IPS DF 6.9 (cell line): ENCODE data around the gene BIRC2.
"Not testable (repeated sequence)": the region's sequence is repeated elsewhere in the genome, so short reads cannot be mapped to it uniquely, and the experiment has no call there.

ENCODE experiments used
- DNase-seq: peaks from one replicate; pipeline ENCODE4 v3.0.0-alpha.2; 2013; ENCODE audit warnings: low read depth, low spot score
- H3K27ac ChIP-seq: one replicate; pipeline ENCODE4 v1.5.1; 2013; ENCODE audit warnings: low read length, control low read depth
- H3K27me3 ChIP-seq: 2 replicates; pipeline ENCODE4 v1.6.1; 2013; ENCODE audit warnings: mild to moderate bottlenecking, low read length; ENCODE audit not compliant: control insufficient read depth, insufficient read depth
- H3K36me3 ChIP-seq: 2 replicates; pipeline ENCODE4 v1.6.1; 2013; ENCODE audit warnings: low read length; ENCODE audit not compliant: control insufficient read depth, insufficient read depth
- H3K4me1 ChIP-seq: 2 replicates; pipeline ENCODE4 v1.6.1; 2013; ENCODE audit warnings: low read length; ENCODE audit not compliant: control insufficient read depth, insufficient read depth
- H3K4me3 ChIP-seq: 2 replicates; pipeline ENCODE4 v1.5.1; 2013; ENCODE audit warnings: mild to moderate bottlenecking, low read length
- H3K9me3 ChIP-seq: 2 replicates; pipeline ENCODE4 v1.6.1; 2013; ENCODE audit warnings: low read length, inconsistent platforms; ENCODE audit not compliant: control insufficient read depth, insufficient read depth
- WGBS: extraction: QIAGEN DNeasy Blood & Tissue Kit; methylation state at CpG from one replicate; pipeline ENCODE4 v1.1.7; 2013; ENCODE audit warnings: mixed read lengths, missing lambda C conversion rate; ENCODE audit not compliant: insufficient read length, insufficient coverage; 5-methylcytosine and 5-hydroxymethylcytosine counted together

The BIRC2 gene

DNA sequence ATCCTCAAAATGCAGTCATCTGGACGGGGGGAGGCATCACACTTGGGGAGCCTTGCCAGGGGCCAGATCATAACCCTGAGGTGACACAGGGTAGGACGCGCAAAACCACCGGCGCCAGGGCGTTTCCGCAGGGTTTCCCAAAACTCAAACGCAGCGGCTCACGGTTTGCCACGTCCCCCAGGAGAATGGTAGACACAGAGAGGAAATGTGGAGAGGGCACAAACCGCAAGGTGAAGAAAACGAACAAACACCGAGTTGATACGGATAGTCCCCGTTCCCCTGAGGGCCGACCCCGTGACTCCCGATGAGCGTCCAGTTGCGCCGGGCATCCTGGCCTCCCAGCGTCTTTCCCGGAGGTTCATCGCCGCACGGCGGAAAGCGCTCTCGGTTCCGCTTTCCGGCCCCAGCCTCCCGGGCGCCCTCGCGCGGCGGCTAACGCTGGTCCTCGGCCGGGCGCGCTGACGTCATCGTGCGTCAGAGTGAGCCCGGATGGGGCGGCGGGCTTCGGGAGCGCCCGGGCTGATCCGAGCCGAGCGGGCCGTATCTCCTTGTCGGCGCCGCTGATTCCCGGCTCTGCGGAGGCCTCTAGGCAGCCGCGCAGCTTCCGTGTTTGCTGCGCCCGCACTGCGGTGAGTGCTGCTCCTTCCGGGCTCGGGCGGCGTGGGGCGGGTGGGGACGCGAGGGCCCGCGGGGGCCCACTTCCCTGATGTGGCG lies at the start of gene BIRC2:
Gene BIRC2, plus strand, starts transcription at position 467 of the 714 bp plus-strand sequence. CDS start 2,641 bp downstream, outside the sequence.
- Histone ChIP-seq H3K4me1 (peaks cover 1% of the 10 kb centered on the region; the same call in 1 of the 2 replicates), H3K4me3 (peak within 1 kb of the TSS; percentile 71), H3K27me3 (no peaks in the 10 kb centered on the region), H3K27ac (no peak within 1 kb of the TSS), H3K9me3 (no peaks in the 10 kb centered on the region), H3K36me3 (no peaks in the 10 kb centered on the region)
- DNase-seq = peak; percentile 70
- WGBS = no CpG with 5 or more reads among the region's 77 CpGs

DNA sequence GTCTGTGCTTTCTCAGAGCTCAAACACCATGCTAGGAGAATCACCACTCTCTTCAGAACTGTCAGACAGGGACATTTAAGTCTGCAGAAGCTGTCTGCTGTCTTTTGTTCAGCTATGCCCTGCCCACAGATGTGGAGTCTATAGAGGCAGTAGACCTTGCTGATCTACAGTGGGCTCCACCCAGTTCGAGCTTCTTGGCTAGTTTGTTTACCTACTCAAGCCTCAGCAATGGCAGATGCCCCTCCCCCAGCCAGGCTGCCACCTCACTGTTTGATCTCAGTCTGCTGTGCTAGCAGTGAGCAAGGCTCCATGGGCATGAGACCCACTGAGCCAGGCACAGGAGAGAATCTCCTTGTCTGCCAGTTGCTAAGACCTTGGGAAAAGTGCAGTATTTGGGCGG lies 46.2 kb upstream of the BIRC2 start:
- H3K36me3 ChIP-seq, H3K9me3 ChIP-seq, H3K27ac ChIP-seq, DNase-seq, H3K27me3 ChIP-seq, H3K4me1 ChIP-seq, H3K4me3 ChIP-seq: not testable (repeated sequence)
- no CpG with 5 or more reads among the region's 2 CpGs for WGBS

DNA sequence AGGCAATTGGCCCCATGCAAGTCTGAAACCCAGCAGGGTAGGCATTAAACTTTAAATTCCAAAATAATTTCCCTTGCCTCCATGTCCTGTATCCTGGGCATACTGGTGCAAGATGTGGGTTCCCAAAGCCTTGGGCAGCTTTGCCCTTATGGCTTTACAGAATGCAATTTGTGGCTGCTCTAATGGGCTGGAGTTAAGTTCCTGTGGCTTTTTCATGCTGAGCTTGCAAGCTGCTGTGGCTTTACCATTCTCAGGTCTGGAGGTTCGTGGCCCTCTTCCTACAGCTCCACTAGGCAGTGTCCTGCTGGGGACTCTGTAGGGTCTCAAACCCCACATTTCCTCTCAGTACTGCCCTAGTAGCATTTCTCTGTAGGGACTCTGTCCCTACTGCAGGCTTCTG lies 44.8 kb upstream of the BIRC2 start:
- no peaks in the 10 kb centered on the region for H3K27me3 ChIP-seq
- DNase-seq = no peak
- no peak overlapping the region for H3K27ac ChIP-seq

DNA sequence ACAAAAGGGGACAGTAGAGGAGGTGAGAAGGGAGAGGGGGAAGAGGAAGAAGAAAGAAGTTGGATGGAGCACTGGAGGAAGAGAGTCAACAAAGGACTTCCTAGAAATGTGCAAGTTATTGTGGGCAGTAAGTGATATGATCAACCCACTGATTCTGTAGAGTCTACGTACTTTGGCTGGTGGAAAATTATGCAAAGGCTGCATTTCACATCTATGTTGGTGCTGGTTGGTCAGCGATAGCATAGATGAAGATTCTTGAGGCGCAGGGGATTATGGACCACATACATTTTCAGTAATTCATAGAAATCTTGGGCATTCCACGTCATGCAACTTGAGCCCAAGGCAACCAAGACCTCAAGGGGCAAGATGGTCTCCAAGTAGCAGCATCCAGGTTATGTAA lies 42.3 kb upstream of the BIRC2 start:
- Histone ChIP-seq H3K4me3 (no peak overlapping the region), H3K27me3 (no peaks in the 10 kb centered on the region), H3K9me3 (peaks cover 1% of the 10 kb centered on the region; the same call in 1 of the 2 replicates), H3K36me3 (no peaks in the 10 kb centered on the region), H3K4me1 (peaks cover 2% of the 10 kb centered on the region; the same call in 1 of the 2 replicates), H3K27ac (no peak overlapping the region)
- no peak for DNase-seq
- WGBS = no CpG with 5 or more reads among the region's 4 CpGs

More for the DNA sequence above, 44.8 kb upstream of the BIRC2 start:
- no peaks in the 10 kb centered on the region for H3K36me3 ChIP-seq
- H3K4me1 ChIP-seq = peaks cover 1% of the 10 kb centered on the region; the same call in 1 of the 2 replicates
- no peak overlapping the region for H3K4me3 ChIP-seq
- H3K9me3 ChIP-seq = peaks cover 1% of the 10 kb centered on the region; the same call in 1 of the 2 replicates
- no CpG with 5 or more reads among the region's 1 CpG for WGBS

DNA sequence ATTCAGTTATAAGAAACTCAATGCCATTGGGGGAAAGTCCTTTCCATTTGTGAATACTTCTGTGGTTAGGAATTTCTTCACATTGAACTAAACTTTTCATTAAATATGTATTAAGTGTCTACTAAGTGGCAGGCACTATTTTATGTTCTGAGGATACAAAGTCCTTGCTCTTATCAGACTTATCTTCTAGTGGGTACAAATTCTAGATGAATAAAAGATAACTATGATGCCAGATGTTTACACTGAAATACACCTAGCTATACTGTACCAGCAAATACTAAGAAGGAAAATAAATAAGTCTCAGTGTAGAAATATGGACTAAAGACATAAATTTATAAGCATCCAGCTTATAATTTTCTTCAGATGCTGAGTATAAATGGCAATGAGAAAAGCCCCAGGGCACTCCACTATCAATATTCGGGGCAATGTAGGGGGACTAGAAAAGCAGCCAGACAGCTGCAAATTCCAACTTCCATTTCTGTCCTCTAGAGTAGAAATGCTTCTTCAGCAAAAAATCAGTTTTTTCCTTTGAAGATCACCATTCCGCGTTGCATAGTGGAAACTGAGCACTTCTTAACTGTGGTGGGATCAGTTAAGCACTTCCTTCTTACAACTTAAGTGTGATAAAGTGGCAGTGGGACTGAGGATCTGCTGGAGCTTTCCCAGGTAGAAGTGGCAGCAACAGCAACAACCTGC lies 41.5 kb upstream of the BIRC2 start:
- no CpG with 5 or more reads among the region's 3 CpGs for WGBS

DNA sequence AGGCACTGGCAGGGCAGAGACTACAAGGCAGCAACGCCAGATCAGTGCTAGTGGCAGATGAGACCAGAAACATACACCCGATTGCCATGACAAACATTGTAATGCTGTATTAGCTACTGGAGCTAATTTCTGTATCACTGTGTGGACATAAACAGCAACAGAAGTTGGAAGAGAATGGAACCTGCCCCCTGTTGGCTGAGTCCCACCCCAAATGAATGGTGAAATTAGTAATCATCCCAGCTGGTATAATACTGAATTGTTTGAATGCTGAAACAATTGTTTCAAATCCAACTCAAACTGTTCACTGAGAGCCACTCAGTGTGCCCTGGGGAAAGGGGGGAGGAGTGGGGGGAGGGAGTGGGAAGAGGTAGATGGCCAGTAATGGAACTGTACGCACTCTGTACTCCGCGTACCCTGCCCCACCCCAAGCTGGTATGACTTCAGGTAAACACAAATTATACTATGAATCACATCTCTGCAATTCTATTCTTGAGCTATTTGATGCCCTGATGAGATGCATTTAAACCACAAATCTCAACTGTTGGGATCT lies 40.9 kb upstream of the BIRC2 start:
- no peaks in the 10 kb centered on the region for H3K36me3 ChIP-seq
- no peak overlapping the region for H3K4me3 ChIP-seq
- no CpG with 5 or more reads among the region's 5 CpGs for WGBS
- no peaks in the 10 kb centered on the region for H3K27me3 ChIP-seq
- no peak for DNase-seq
- H3K27ac ChIP-seq = no peak overlapping the region
- H3K9me3 ChIP-seq = peaks cover 1% of the 10 kb centered on the region; the same call in 1 of the 2 replicates
- peaks cover 2% of the 10 kb centered on the region; the same call in 1 of the 2 replicates for H3K4me1 ChIP-seq

More for the DNA sequence above, 41.5 kb upstream of the BIRC2 start:
- H3K9me3 ChIP-seq = peaks cover 1% of the 10 kb centered on the region; the same call in 1 of the 2 replicates
- no peak for DNase-seq
- H3K27ac ChIP-seq = no peak overlapping the region
- H3K4me1 ChIP-seq = peaks cover 2% of the 10 kb centered on the region; the same call in 1 of the 2 replicates
- no peaks in the 10 kb centered on the region for H3K27me3 ChIP-seq
- H3K36me3 ChIP-seq = no peaks in the 10 kb centered on the region
- no peak overlapping the region for H3K4me3 ChIP-seq

DNA sequence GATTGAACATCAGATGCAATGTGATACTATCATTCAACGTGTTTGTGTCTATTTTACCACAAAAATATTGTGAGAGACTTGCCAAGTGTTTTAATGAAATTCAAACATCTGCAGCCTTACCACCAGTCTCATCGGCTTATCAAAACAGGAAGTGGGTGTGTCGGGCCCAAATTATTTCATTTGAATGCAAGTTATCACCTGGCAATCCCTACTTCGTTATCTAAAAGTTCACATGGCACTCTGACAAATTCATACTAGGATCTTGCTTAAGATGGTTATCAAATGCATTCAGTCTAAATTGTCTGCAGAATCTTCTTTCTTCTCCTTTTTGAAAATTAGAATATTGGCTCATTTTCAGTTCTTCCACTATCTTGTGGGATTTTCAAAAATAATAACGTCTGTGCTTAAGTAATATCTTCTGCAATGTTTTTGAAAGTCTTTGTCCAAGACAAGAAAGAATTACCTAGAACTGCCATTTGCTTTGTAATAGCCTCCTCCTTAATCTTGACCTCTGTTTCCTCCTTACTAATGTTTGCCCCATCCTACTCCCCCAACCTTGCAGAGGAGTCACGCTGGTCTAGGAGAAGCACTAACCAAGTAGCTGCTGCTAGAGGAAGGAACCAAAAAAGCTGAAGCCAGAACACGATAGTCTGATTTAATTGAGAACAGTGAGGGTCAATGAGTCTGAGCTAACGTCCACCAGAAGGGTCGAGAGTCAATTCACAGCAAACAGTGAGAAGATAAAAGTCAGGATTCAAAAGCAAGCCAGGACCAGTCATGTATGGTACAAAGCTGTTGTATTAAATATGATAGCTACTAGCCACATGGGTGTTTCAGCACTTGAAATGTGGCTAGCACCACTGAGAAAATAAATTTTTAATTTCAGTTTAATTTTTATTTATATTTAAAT lies 39.9 kb upstream of the BIRC2 start:
- no peak for DNase-seq
- Histone ChIP-seq H3K36me3 (no peaks in the 10 kb centered on the region), H3K4me3 (no peak overlapping the region), H3K4me1 (peaks cover 2% of the 10 kb centered on the region; the same call in 1 of the 2 replicates), H3K27ac (no peak overlapping the region), H3K27me3 (no peaks in the 10 kb centered on the region), H3K9me3 (peaks cover 1% of the 10 kb centered on the region; the same call in 1 of the 2 replicates)
- WGBS = no CpG with 5 or more reads among the region's 9 CpGs

DNA sequence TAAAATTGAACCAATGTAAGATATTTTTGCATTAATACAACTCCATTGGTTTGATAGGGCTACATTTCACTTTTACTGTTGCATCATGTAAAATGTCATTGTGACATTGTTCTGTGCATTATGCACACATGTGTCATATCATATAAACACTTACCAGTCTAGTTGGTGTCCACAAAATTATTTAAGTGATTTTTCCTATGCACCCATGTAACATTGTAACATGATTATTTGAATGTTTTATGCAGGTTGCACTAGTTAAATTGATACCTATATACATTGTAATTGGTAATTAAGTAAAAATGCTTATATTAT lies 39.3 kb upstream of the BIRC2 start:
- H3K4me1 ChIP-seq = peaks cover 2% of the 10 kb centered on the region; the same call in 1 of the 2 replicates
- DNase-seq = no peak
- no peaks in the 10 kb centered on the region for H3K27me3 ChIP-seq
- H3K36me3 ChIP-seq = no peaks in the 10 kb centered on the region
- no peak overlapping the region for H3K4me3 ChIP-seq
- no peak overlapping the region for H3K27ac ChIP-seq
- no peaks in the 10 kb centered on the region; the same call in 1 of the 2 replicates for H3K9me3 ChIP-seq

DNA sequence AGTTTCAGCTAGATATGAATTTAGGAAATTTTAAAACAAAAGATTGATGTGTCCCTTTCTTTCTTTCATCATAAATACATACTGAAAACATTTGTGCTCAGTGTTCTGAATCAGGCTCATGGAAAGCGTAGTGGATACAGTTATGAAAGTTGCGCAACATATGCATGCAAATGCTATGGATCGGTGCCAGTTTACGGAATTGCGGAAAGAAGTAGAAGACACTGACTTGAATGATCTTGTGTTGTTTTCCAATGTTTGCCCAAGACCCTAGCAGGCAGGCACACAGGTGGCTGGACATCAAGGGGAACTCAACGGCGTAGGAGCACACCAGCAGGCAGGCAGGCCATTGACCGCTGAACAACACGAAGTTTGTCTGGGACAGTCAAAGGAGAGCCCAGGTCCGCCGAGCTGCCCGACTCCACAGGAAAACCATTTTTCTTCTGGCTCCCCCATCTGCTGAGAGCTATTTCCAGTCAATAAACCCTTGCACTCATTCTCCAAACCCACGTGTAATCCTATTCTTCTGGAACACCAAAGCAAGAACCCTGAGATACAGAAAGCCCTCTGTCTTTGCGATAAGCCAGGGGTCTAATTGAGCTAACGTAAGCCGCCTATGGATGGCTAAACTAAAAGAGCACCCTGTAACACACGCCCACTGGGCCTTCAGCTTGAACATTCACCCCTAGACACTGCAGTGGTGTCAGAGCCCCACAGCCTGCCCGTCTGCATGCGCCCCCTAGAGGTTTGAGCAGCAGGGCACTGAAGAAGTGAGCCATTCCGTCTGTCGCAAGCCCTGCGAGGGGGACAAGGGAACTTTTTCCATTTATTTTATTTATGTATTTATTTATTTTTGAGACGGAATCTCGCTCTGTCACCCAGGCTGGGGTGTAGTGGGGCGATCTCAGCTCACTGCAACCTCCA lies 37.1 kb upstream of the BIRC2 start:
- H3K27ac ChIP-seq = no peak overlapping the region
- H3K9me3 ChIP-seq = no peaks in the 10 kb centered on the region
- no CpG with 5 or more reads among the region's 25 CpGs for WGBS
- H3K4me3 ChIP-seq = no peak overlapping the region
- DNase-seq = peak; percentile 39
- H3K4me1 ChIP-seq = peaks cover 2% of the 10 kb centered on the region; the same call in 1 of the 2 replicates
- no peaks in the 10 kb centered on the region for H3K36me3 ChIP-seq
- H3K27me3 ChIP-seq = no peaks in the 10 kb centered on the region
